ENCODE results near the gene PIGN.

The PIGN gene

DNA sequence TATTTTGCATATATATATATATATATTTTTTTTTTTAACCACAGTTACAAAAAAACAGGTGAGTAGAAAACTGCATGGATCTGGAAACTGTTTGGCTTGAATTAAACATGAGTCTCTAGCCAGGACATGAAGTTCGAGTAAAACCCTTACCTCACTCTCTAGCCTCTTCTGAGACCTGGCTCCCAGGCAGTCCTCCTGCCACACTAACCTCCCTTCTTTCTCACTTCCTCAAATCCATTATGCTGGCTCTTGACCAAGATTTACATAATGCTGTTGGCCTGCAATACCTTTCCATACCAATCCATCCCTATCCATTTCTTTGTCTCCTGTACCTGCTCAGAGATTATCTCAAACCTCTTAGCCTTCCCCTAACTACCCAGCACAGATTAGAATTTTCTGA is 34.0 kb downstream of the PIGN start:
- DNase-seq (ENCODE audit: low spot score in 2 of 2), result no peak
- Mint-ChIP-seq H3K4me3 (no peak overlapping the region), H3K9me3 (no peaks in the 10 kb centered on the region), H3K4me1 (no peaks in the 10 kb centered on the region), H3K27ac (no peak overlapping the region), H3K36me3 (peaks cover 15% of the 10 kb centered on the region)
- ATAC-seq, result no peak

DNA sequence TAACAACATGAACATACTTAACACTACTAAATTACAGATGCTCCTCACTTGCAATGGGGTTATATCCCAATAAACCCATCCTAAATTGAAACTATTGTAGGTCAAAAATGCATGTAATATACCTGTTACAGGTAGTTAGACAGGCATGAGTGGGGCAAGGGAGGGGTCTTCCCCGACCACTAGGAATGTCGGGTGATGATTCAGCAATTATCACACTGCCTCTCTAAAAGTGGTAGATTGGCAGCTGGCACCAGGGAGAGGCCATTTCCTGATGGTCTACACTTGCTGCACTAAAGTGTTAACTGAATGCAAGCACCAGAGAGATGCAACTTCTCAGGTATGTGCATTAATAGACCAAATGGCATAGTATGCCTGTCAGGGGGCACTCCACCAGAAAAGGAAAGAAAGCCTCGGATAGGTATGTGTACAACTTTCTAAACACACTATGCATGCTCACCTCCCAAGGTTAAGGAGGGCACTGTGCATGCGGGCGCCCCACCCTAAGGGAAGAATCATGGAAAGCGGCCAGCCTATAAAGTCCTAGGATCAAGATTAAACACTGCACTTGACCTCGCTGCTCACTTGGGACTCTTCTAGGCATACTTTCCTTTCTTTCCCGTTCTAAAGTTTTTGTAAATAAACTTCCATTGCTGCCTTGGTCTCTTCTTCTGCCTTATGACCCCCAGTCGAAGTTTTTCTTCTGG is 35.6 kb downstream of the PIGN start:
- no peak for ATAC-seq
- H3K4me3 Mint-ChIP-seq, result no peak overlapping the region
- no peaks in the 10 kb centered on the region for H3K4me1 Mint-ChIP-seq
- no peak for DNase-seq (ENCODE audit: low spot score in 2 of 2)
- no peaks in the 10 kb centered on the region for H3K9me3 Mint-ChIP-seq
- H3K36me3 Mint-ChIP-seq, result peaks cover 14% of the 10 kb centered on the region
- H3K27ac Mint-ChIP-seq, result no peak overlapping the region

DNA sequence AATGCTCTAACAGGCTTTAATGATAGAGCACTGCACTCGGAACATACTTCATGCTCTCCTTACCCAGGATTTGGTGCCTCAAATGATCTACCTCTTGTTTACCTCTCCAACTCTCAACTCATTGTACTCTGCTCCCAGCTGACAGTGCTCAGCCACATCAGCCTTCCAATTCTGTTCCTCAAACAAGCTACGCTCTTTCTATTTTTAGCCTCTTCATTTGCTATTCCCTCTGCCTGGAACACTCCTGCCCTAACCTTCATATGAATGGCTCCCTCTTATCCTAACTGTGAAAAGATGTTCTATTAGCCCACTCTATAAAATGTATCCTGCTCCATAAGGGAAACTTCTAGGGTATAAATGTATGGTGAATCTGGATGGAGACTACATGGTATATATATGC is 42.5 kb downstream of the PIGN start:
- Mint-ChIP-seq H3K36me3 (peaks cover 4% of the 10 kb centered on the region), H3K4me1 (no peaks in the 10 kb centered on the region), H3K9me3 (no peaks in the 10 kb centered on the region), H3K27ac (no peak overlapping the region), H3K4me3 (no peak overlapping the region)
- DNase-seq (ENCODE audit: low spot score in 2 of 2) (no peak), ATAC-seq (no peak)

DNA sequence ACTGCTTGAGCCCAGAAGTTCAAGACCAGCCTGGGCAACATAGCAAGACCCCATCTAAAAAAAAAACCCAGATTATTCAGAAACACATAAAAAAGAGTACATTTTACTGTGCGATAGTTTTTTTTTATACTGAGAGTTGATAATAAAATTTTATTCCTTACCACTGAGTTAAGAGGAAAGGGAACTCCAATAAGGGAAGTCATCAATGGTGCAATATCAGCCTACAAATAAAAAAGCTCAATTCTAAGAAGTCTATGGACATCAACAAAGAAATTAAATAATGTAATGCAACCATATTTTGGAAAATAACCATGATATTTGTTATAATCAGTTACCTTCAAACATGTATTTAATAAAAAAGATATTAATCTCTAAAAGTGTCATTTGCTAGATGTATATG is 46.6 kb downstream of the PIGN start:
- H3K36me3 Mint-ChIP-seq, result peaks cover 6% of the 10 kb centered on the region
- ATAC-seq (no peak), DNase-seq (ENCODE audit: low spot score in 2 of 2) (no peak)
- no peak overlapping the region for H3K4me3 Mint-ChIP-seq
- H3K9me3 Mint-ChIP-seq, result no peaks in the 10 kb centered on the region
- H3K27ac Mint-ChIP-seq, result no peak overlapping the region
- H3K4me1 Mint-ChIP-seq, result no peaks in the 10 kb centered on the region

DNA sequence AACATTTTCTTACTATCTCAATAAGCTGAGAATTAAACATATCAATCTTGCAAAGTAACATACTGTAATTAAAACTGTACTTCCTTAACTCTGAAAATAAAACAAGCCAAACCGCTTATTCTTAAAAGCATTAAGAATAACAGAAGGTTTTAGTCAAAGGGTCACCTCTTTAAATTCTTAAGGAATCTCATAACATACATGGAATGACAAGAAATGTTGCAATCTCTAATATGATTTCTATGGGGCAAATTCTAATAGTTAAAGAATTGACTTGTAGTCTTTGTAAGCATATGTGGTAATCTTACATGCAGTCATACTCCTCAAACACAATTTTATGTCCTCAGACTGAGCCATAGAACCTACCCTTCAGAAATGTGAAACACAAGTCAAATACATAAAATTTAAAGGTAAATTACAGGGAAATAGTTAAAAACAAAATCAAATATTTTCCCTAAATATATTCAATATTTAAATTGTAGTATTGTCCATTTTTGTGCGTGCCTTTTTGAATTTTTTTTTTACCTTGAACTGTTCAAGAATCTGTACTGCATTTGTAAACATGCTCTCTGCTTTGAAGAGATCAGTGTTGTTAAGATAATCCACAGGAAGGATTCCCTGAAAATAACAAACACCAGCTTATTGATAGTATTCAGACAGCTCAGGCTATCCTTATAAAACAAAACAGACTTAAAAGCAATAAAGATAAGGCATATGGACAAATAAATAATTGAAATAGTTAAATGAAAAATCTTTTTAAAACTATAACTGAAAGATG is 48.2 kb downstream of the PIGN start:
- no peak for ATAC-seq
- DNase-seq (ENCODE audit: low spot score in 2 of 2), result no peak
- Mint-ChIP-seq H3K4me3 (no peak overlapping the region), H3K36me3 (peaks cover 6% of the 10 kb centered on the region), H3K9me3 (no peaks in the 10 kb centered on the region), H3K27ac (no peak overlapping the region), H3K4me1 (no peaks in the 10 kb centered on the region)

DNA sequence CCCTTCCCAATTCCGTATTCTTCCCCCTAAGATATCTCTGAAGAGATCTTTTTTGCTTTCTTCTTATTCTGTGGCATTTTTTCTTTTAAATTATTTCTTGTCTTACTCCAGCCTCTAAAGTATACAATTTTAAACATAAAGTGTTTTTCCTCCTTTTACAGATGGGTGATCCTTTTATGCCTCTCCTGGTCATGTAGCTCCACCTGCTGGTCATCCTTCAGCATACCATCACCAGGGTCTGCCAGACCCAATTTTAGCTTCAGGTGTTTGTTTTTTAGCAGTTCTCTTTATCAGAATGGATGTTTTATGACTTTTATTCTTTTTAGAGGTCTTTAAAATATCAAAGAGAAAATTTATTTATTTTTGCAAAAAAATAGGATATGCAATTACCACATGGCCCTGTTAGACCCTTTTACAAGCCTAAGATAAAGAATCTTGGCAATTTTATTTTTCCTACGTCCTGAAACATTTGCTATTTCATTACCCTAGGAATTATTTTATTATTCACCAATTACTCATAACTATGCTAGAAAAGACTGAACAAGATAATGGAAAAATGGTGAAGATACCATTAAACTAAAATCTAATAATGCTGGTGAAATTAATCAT is 55.5 kb downstream of the PIGN start:
- Mint-ChIP-seq H3K4me3 (no peak overlapping the region), H3K4me1 (no peaks in the 10 kb centered on the region), H3K36me3 (no peaks in the 10 kb centered on the region), H3K9me3 (no peaks in the 10 kb centered on the region), H3K27ac (no peak overlapping the region)
- ATAC-seq (peak; percentile 60), DNase-seq (ENCODE audit: low spot score in 2 of 2) (peak in 1 of 2 donors; percentile 17)

DNA sequence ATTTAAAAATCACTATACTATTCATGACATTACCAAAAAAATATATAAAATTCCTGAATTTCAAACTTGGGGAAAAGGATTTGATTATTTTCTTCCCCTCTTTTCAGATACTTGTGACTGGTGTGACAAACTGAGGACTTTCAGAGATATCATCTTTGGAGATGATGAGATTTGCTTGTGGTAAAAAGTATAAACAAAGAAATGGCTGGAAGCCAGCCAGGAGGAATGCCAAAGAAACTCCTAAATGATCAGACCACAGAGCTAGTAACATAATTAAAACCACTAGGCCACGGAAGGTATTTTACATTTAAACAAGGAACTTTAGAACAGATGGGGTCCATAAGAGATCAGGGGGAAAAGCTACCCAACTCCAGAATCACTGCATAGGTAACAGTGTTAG is 58.7 kb downstream of the PIGN start:
- DNase-seq (ENCODE audit: low spot score in 2 of 2) (no peak), ATAC-seq (no peak)
- Mint-ChIP-seq H3K27ac (no peak overlapping the region), H3K36me3 (no peaks in the 10 kb centered on the region), H3K4me1 (no peaks in the 10 kb centered on the region), H3K4me3 (no peak overlapping the region), H3K9me3 (no peaks in the 10 kb centered on the region)

DNA sequence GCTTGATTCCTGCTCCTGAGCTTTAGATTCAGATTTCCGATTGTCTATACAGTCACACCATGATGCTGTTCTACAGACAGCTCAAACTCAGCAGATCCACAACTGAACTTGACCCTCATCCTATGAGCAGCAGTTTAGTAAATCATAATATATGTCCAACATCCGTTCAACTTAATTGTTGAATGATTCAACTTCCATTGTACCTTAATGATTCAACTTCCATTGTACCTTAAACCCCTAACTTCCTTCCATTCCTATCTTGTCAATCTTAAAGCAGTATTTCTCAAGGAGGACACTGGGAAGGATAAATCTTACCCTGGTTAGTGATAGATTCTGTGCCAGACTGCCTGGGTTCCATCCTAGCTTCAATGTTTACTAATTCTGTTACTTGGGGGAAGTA is 60.1 kb downstream of the PIGN start:
- Mint-ChIP-seq H3K27ac (no peak overlapping the region), H3K4me1 (no peaks in the 10 kb centered on the region)
- ATAC-seq, result no peak

DNA sequence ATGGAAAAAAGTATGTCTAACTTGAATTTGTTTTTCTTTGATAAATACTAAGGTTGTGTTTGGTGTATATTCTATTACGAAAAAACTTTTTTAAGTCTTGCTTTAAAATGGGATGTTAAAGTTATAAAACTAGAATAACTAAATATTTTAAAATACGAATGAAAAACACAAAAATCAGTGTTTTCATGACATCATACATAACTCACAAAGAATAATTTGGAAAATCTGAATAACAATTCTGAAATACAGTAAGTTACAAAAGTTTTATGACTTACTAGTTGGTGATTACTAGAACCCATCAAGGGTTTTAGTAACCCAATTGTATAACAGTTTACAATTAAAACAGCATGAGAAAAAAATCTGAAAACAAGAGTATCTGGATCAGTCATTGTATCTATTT is 61.2 kb downstream of the PIGN start:
- H3K9me3 Mint-ChIP-seq, result no peaks in the 10 kb centered on the region
- DNase-seq (ENCODE audit: low spot score in 2 of 2) (no peak), ATAC-seq (no peak)
- H3K4me3 Mint-ChIP-seq, result no peak overlapping the region
- H3K27ac Mint-ChIP-seq, result no peak overlapping the region
- no peaks in the 10 kb centered on the region for H3K36me3 Mint-ChIP-seq
- H3K4me1 Mint-ChIP-seq, result no peaks in the 10 kb centered on the region

More for the DNA sequence above, 60.1 kb downstream of the PIGN start:
- no peaks in the 10 kb centered on the region for H3K36me3 Mint-ChIP-seq
- no peaks in the 10 kb centered on the region for H3K9me3 Mint-ChIP-seq
- no peak for DNase-seq (ENCODE audit: low spot score in 2 of 2)
- H3K4me3 Mint-ChIP-seq, result no peak overlapping the region

DNA sequence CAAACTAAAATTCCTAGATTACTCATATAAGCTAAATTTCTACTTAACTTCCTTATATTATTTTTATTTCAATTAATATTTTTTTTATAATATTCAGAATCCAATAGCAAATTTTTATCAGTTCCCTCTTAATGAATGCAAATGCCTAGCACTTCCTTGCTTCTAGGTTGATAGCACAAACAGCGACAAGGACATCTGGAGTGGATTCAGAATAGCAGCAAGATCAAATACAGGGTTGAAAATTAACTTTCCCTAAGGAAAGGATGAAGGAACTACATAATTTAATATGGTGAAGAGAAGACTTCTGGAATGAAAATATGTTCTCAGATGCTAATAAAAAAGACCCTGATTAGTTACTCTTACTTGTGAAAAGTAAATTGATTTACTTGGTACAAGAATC is 64.5 kb downstream of the PIGN start:
- Mint-ChIP-seq H3K4me3 (no peak overlapping the region), H3K36me3 (peaks cover 5% of the 10 kb centered on the region), H3K27ac (no peak overlapping the region), H3K9me3 (no peaks in the 10 kb centered on the region), H3K4me1 (no peaks in the 10 kb centered on the region)
- DNase-seq (ENCODE audit: low spot score in 2 of 2) (no peak), ATAC-seq (no peak)

DNA sequence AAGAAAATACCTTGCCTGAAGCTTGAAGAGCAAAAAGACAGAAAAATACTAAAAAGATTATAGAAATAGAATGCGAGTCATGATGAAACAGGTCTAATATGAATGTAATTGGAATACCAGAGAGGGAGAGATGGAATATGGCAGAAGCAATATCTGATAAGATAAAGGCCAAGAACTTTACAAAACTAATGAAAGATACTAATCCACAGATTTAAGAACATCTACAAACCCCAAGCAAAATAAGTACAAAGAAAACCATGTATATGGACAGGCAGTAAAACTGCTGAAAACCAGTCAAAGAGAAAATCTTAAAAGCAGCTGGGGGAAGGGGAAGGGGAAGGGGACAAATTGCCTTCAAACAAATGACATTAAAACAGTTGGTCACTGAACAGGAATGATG is 67.0 kb downstream of the PIGN start:
- DNase-seq (ENCODE audit: low spot score in 2 of 2) (no peak), ATAC-seq (no peak)
- Mint-ChIP-seq H3K4me3 (no peak overlapping the region), H3K9me3 (no peaks in the 10 kb centered on the region), H3K27ac (no peak overlapping the region), H3K4me1 (no peaks in the 10 kb centered on the region), H3K36me3 (peaks cover 5% of the 10 kb centered on the region)

DNA sequence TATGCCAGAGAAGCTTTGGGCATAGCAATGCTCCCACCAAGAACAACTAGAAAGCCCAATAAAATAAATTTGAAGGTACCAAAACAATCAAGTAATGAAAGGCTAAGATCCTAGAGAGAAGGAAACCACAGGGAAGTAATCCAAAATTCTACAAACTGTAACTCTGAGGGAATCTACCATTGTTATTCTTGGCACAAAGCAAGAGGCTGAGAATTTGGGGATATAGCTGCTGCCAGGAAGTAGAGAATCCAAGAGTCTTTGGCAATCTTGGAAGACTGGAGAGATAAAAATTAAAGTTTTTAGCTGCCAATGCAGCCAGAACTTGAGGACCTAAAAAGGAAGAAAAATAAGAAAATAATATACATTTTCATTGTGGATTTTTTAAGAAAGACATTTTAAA is 68.5 kb downstream of the PIGN start:
- Mint-ChIP-seq H3K4me3 (no peak overlapping the region), H3K4me1 (no peaks in the 10 kb centered on the region), H3K27ac (no peak overlapping the region), H3K36me3 (peaks cover 18% of the 10 kb centered on the region), H3K9me3 (no peaks in the 10 kb centered on the region)
- no peak for DNase-seq (ENCODE audit: low spot score in 2 of 2)
- no peak for ATAC-seq

DNA sequence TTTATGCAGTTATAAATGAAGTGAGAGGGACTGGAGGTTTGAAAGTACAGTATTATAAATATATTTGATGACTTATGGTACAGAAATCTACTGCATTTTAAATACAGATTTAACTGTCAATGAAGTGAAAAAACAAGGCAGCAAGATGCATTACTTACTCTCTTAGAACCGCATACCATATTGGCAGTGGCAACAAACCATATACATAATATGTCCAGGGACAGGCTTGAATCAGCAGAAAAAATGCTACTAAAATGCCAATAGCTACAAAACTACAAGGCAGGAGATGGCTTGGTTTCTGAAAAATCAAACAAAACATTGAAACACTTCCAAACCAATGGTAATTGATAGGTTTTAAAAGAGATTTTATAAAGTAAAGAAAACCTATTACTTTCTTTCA is 77.2 kb downstream of the PIGN start:
- no peaks in the 10 kb centered on the region for H3K4me1 Mint-ChIP-seq
- peaks cover 13% of the 10 kb centered on the region for H3K36me3 Mint-ChIP-seq
- H3K9me3 Mint-ChIP-seq, result no peaks in the 10 kb centered on the region
- no peak overlapping the region for H3K4me3 Mint-ChIP-seq
- no peak for DNase-seq (ENCODE audit: low spot score in 2 of 2)
- no peak overlapping the region for H3K27ac Mint-ChIP-seq
- ATAC-seq, result no peak

DNA sequence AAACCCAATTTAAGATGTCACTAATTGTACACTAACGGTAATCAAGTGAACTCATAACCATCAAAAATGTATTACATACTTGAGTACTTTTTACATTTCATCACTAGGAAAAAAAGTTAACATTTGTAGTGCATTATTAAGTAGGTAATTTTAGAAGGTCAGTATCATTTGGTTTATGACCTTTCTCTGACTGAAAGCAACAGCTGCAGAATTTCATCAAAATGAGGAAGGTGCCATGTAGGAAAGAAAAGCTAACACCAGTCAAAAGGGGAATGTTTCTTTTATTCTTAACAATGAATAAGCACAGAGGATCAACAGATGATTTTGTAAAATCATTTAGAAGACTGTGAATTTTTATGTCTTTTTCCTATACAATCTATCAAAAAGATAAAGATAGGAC is 79.0 kb downstream of the PIGN start:
- Mint-ChIP-seq H3K4me1 (no peaks in the 10 kb centered on the region), H3K36me3 (no peaks in the 10 kb centered on the region), H3K9me3 (no peaks in the 10 kb centered on the region), H3K27ac (no peak overlapping the region), H3K4me3 (no peak overlapping the region)
- DNase-seq (ENCODE audit: low spot score in 2 of 2), result no peak
- no peak for ATAC-seq

DNA sequence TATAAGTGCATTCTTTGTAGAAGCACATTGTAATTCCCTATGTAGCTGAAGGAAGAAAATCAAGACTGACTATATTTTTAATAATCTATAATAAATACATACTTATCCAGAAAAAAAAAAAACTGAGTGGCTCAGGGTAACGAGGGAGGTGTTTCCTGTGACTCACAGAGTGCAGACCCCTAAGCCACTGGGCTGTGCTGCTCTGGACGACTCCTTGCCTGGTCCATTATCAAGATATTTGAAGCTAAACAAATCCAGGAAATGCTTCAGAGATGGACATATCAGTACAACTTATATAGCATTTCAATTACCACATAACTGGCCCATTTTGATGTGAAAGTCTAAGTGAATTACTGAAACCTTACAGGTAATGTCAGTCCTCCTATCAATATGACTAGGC is 80.6 kb downstream of the PIGN start:
- Mint-ChIP-seq H3K27ac (no peak overlapping the region), H3K36me3 (peaks cover 8% of the 10 kb centered on the region), H3K4me1 (no peaks in the 10 kb centered on the region), H3K4me3 (no peak overlapping the region), H3K9me3 (no peaks in the 10 kb centered on the region)
- ATAC-seq (no peak), DNase-seq (ENCODE audit: low spot score in 2 of 2) (no peak)

DNA sequence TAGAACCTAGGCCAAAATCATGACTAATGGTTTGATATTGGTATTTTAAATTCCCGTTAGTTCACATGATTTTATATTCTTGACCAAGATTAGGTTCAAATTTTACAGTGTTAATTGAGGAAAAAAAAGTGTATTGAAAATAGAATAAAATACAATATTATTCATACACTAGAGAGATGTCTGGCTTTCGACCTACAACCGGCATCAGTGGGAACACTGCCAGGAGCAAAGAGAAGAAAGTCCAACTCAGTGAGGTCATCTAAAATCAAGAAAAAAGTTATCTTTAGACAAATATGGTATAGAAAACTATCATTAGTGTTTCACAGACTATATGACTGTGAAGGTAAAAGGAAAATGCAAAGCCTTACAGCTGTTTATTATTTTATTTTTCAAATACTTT is 81.5 kb downstream of the PIGN start:
- H3K4me1 Mint-ChIP-seq, result no peaks in the 10 kb centered on the region
- no peak overlapping the region for H3K4me3 Mint-ChIP-seq
- no peak overlapping the region for H3K27ac Mint-ChIP-seq
- H3K36me3 Mint-ChIP-seq, result peaks cover 8% of the 10 kb centered on the region
- H3K9me3 Mint-ChIP-seq, result no peaks in the 10 kb centered on the region
- ATAC-seq (no peak), DNase-seq (ENCODE audit: low spot score in 2 of 2) (no peak)

Measured in stimulated activated effector memory CD8-positive, alpha-beta T cell treated with anti-CD3 and anti-CD28 coated beads, Interleukin-12 subunit alpha, Interleukin-12 subunit beta, amount 100 ng/mL, for 72 hours (primary cell).